Right lobe of liver (tissue), 4 donors: Measurements from ENCODE around the gene HOXB8.

Source experiments
- POLR2A ChIP-seq: fragments of 450-650 bp; IDR thresholded peaks from one replicate; pipeline ENCODE4 v1.6.1; 2017; ENCODE audit warnings: antibody characterized with exemption, mild to moderate bottlenecking
- TF ChIP-seq, protein P1 (sequence below), 4 donors: fragments of 200-600 bp in 3 of 4; fragments of 450-650 bp in 1 of 4; IDR thresholded peaks; one replicate each; pipeline versions ENCODE4 v1.5.1 to v1.8.0; 2016 to 2022; ENCODE audit warnings: antibody characterized with exemption in 4 of 4, mild to moderate bottlenecking in 2 of 4
- donor health status: DM: no; HTN: no; CAD: no.
- donor health status: DM: no; HTN: no; CAD: no.
- donor health status: DM: no; HTN: yes; CAD: no.

DNA sequence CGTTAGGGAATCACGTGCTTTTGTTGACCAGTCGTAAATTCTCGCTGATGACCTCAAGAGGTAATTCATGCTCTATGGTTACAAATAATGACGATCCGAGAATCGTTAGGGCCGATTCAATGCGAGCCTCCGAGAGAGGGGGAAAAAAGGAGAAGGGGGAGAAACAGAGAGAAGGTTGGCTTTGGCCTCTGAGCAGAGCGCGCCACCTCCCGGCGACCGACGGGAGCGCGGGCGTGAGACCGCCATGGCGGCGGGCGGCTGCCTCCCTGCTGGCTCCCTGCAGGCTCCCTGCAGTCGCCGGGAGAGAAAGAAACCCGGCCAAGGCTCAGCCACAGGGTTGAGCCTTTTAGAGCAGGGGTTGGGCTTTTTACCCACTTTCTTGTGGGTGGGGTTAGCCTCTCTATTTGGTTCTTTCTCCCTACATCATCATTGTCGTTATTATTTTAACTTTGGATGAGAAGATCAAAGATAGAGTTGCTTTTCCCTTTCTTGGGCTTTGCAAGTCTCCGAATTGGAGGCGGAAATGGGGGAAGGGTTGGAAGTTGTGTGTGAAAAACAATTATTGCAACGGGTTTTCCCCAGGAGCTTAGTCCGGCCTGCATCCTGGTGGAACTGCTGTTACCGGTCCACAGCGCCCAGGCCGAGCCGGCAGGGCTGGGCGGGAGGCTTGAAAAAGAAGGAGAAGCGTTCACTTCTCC is 21.1 kb downstream of the HOXB8 start:
- TF ChIP-seq POLR2A = no peak
- TF ChIP-seq, protein P1, sequence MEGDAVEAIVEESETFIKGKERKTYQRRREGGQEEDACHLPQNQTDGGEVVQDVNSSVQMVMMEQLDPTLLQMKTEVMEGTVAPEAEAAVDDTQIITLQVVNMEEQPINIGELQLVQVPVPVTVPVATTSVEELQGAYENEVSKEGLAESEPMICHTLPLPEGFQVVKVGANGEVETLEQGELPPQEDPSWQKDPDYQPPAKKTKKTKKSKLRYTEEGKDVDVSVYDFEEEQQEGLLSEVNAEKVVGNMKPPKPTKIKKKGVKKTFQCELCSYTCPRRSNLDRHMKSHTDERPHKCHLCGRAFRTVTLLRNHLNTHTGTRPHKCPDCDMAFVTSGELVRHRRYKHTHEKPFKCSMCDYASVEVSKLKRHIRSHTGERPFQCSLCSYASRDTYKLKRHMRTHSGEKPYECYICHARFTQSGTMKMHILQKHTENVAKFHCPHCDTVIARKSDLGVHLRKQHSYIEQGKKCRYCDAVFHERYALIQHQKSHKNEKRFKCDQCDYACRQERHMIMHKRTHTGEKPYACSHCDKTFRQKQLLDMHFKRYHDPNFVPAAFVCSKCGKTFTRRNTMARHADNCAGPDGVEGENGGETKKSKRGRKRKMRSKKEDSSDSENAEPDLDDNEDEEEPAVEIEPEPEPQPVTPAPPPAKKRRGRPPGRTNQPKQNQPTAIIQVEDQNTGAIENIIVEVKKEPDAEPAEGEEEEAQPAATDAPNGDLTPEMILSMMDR (IDR thresholded peaks at IDR 0.05) = peak; percentile 60 to 88 (median 79)
